Caco-2 (cell line): ENCODE results near the gene ARG2. TPM values are rescaled to one million over a fixed set of nuclear protein-coding genes. Genes with fewer than 3 reads are reported as not detected.

Experiments
- BruUV-seq: library from RNA; stranded (reverse); fragments of 400-500 nt; replicated peaks from 2 replicates; lab custom pipeline; 2021; lab: Mats Ljungman, UMichigan
- CTCF ChIA-PET: fragments of 300-600 bp; sonication (Branson Sonifier 250); formaldehyde crosslinking; loops from one replicate; lab custom pipeline; 2022; ENCODE audit warnings: antibody characterized with exemption; lab: Charles Lee
- POLR2A ChIA-PET: fragments of 300-600 bp; sonication (Branson Sonifier 250); formaldehyde crosslinking; loops from one replicate; lab custom pipeline; 2022; ENCODE audit warnings: antibody characterized with exemption; lab: Charles Lee
- DNase-seq, 2 experiments: peaks; one replicate each; pipeline versions ENCODE4 v3.0.0 to v3.0.0-alpha.2; 2020 to 2022
- H3K27me3 ChIP-seq: replicated peaks from 2 replicates; pipeline ENCODE4 v1.6.0; 2011; ENCODE audit warnings: low read length; ENCODE audit not compliant: control insufficient read depth, insufficient read depth
- H3K36me3 ChIP-seq: 2 replicates; pipeline ENCODE4 v1.5.1; 2011; ENCODE audit warnings: low read length; ENCODE audit not compliant: control insufficient read depth, insufficient read depth
- H3K4me1 ChIP-seq: fragments of 250-450 bp; sonication (Bioruptor Pico); 2 replicates; pipeline ENCODE4 v1.5.1; 2020; ENCODE audit warnings: mild to moderate bottlenecking
- H3K4me3 ChIP-seq: 2 replicates; pipeline ENCODE4 v1.5.1; 2011; ENCODE audit warnings: low read depth, mild to moderate bottlenecking, control low read depth, low read length
- H3K9me3 ChIP-seq: fragments of 250-450 bp; sonication (Bioruptor Pico); 2 replicates; pipeline ENCODE4 v1.5.1; 2020; ENCODE audit warnings: mild to moderate bottlenecking, moderate library complexity
- H3K27ac Mint-ChIP-seq: one replicate; pipeline ENCODE4 v1.8.0; 2022; ENCODE audit warnings: mixed read lengths; ENCODE audit not compliant: unreplicated experiment
- H3K27me3 Mint-ChIP-seq: one replicate; pipeline ENCODE4 v1.8.0; 2022; ENCODE audit warnings: mixed read lengths; ENCODE audit not compliant: insufficient read depth, unreplicated experiment
- H3K36me3 Mint-ChIP-seq: one replicate; pipeline ENCODE4 v1.8.0; 2022; ENCODE audit warnings: mild to moderate bottlenecking, mixed read lengths; ENCODE audit not compliant: insufficient read depth, unreplicated experiment
- H3K4me1 Mint-ChIP-seq: one replicate; pipeline ENCODE4 v1.8.0; 2022; ENCODE audit warnings: low read depth, mixed read lengths; ENCODE audit not compliant: unreplicated experiment
- H3K4me3 Mint-ChIP-seq: one replicate; pipeline ENCODE4 v1.8.0; 2022; ENCODE audit warnings: mild to moderate bottlenecking, moderate library complexity, mixed read lengths; ENCODE audit not compliant: unreplicated experiment
- H3K9me3 Mint-ChIP-seq: one replicate; pipeline ENCODE4 v1.8.0; 2022; ENCODE audit warnings: mixed read lengths; ENCODE audit not compliant: unreplicated experiment
- intact Hi-C: fragments of 100-400 bp; cut with micrococcal nuclease; formaldehyde crosslinking; loops from one replicate; pipeline ENCODE4 v1.10.0; 2022; ENCODE audit not compliant: unreplicated experiment
- total RNA-seq: library from RNA; stranded (reverse); gene quantifications from 2 replicates; pipeline ENCODE4 v1.2.3, GENCODE V29; 2022
- TF ChIP-seq, protein P1 (sequence below), 2 experiments: fragments of 200-600 bp in 1 of 2; IDR thresholded peaks; 1 replicate in 1 of 2; 2 replicates in 1 of 2; pipeline versions ENCODE4 v1.5.1 to v1.8.0; 2011 to 2022; ENCODE audit warnings: antibody characterized with exemption in 1 of 2, control low read depth in 1 of 2, inconsistent platforms in 1 of 2, low read depth in 1 of 2, low read length in 1 of 2, mild to moderate bottlenecking in 1 of 2, moderate library complexity in 1 of 2; ENCODE audit not compliant: insufficient read depth in 1 of 2, severe bottlenecking in 1 of 2, unreplicated experiment in 1 of 2

The ARG2 gene
- total RNA-seq, 1 experiment from 2014 or later: 22.6 TPM

DNA sequence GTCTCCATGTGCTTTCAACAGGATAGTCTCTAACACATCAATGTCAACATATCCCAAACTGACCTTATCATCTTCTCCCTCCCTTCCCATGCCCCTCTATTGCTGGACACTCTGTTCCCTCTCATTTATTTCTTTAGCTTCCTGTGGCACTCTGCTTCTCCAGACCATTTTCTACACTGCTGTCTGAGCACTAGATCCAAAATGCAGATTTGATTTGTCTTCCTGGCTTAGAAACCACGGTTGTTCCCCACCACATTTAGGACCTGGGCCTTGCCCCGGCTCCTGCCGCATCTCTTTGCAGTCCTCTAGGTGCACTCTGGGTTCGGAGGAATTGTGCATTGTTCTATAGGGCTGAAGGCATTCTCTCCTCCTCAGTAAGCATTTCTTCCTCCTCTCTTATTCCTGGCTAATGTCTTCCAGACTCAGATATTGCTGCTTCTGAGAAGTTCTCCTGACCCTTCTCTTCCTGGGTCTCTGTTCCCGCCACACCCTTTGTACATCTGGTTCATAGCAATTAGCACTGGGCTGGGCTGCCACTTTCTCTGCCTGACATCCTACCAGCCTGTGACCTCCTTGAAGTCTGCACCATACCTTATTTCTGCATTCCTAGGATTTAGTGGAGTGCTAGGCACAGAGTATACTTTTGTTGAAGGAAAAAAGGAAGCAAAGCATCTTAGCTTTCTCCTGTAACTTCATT lies 13.9 kb downstream of the ARG2 start:
- POLR2A ChIA-PET: no interaction called here
- Histone ChIP-seq H3K4me3 (no peak overlapping the region), H3K4me1 (no peaks in the 10 kb centered on the region), H3K36me3 (no peaks in the 10 kb centered on the region), H3K9me3 (no peaks in the 10 kb centered on the region), H3K27me3 (no peaks in the 10 kb centered on the region)
- CTCF ChIA-PET: no interaction called here
- TF ChIP-seq, protein P1, sequence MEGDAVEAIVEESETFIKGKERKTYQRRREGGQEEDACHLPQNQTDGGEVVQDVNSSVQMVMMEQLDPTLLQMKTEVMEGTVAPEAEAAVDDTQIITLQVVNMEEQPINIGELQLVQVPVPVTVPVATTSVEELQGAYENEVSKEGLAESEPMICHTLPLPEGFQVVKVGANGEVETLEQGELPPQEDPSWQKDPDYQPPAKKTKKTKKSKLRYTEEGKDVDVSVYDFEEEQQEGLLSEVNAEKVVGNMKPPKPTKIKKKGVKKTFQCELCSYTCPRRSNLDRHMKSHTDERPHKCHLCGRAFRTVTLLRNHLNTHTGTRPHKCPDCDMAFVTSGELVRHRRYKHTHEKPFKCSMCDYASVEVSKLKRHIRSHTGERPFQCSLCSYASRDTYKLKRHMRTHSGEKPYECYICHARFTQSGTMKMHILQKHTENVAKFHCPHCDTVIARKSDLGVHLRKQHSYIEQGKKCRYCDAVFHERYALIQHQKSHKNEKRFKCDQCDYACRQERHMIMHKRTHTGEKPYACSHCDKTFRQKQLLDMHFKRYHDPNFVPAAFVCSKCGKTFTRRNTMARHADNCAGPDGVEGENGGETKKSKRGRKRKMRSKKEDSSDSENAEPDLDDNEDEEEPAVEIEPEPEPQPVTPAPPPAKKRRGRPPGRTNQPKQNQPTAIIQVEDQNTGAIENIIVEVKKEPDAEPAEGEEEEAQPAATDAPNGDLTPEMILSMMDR (IDR thresholded peaks at IDR 0.05; ENCODE audit: insufficient read depth in 1 of 2, low read depth in 1 of 2, low read length in 1 of 2, severe bottlenecking in 1 of 2, unreplicated experiment in 1 of 2): no peak
- no peak for DNase-seq
- H3K36me3 Mint-ChIP-seq: no peaks in the 10 kb centered on the region
- no peak overlapping the region for H3K4me3 Mint-ChIP-seq
- no peaks in the 10 kb centered on the region for H3K27me3 Mint-ChIP-seq
- no peak overlapping the region for H3K27ac Mint-ChIP-seq
- no TSS peak for BruUV-seq
- intact Hi-C loops: no loop called here
- no peaks in the 10 kb centered on the region for H3K9me3 Mint-ChIP-seq
- no peaks in the 10 kb centered on the region for H3K4me1 Mint-ChIP-seq

- Mint-ChIP-seq H3K4me3 (no peak overlapping the region), H3K27ac (no peak overlapping the region), H3K36me3 (peaks cover 6% of the 10 kb centered on the region), H3K27me3 (no peaks in the 10 kb centered on the region), H3K4me1 (no peaks in the 10 kb centered on the region), H3K9me3 (no peaks in the 10 kb centered on the region)
- no peaks in the 10 kb centered on the region for H3K27me3 ChIP-seq
- no peaks in the 10 kb centered on the region for H3K4me1 ChIP-seq
- H3K4me3 ChIP-seq: no peak overlapping the region
- intact Hi-C loops: no loop called here
- DNase-seq: no peak
- TF ChIP-seq, protein P1 (IDR thresholded peaks at IDR 0.05; ENCODE audit: insufficient read depth in 1 of 2, low read depth in 1 of 2, low read length in 1 of 2, severe bottlenecking in 1 of 2, unreplicated experiment in 1 of 2): no peak
- H3K36me3 ChIP-seq: no peaks in the 10 kb centered on the region
- BruUV-seq: no TSS peak
- no peaks in the 10 kb centered on the region for H3K9me3 ChIP-seq
- ChIA-PET POLR2A (no interaction called here), CTCF (interaction anchor here (1.0 kb wide), 1 partner anchor 68 kb away, joined by 3 read pairs; no protein-coding TSS in a partner anchor)
Observed at GRCh38 chr14:67636361-67636919, 16.7 kb downstream of the ARG2 start.

DNA sequence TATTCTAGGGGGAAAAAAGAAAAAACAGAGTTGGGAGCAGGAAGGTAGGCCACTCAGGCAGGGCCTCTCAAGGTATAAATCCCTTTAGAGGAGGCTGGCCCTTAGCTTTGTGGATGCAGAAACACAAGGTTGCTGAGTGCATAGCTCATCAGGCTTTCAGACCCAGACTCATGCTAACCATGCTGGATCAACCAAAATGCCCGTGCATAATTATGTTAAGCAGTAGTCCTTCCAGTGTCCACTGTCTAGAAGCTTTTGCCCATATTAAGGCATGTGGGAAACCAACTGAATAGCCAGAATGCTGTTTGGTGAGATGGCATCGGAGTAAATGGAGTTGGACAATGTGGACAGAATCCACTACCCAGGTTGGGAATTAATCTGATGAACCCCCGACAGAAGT lies 18.9 kb downstream of the ARG2 start:
- no peaks in the 10 kb centered on the region for H3K27me3 ChIP-seq
- CTCF ChIA-PET: no interaction called here
- Mint-ChIP-seq H3K27me3 (no peaks in the 10 kb centered on the region), H3K27ac (no peak overlapping the region), H3K4me3 (no peak overlapping the region), H3K9me3 (no peaks in the 10 kb centered on the region), H3K4me1 (no peaks in the 10 kb centered on the region), H3K36me3 (peaks cover 6% of the 10 kb centered on the region)
- BruUV-seq: no TSS peak
- intact Hi-C loops: no loop called here
- H3K4me3 ChIP-seq: no peak overlapping the region
- H3K4me1 ChIP-seq: no peaks in the 10 kb centered on the region
- POLR2A ChIA-PET: no interaction called here
- TF ChIP-seq, protein P1 (IDR thresholded peaks at IDR 0.05; ENCODE audit: insufficient read depth in 1 of 2, low read depth in 1 of 2, low read length in 1 of 2, severe bottlenecking in 1 of 2, unreplicated experiment in 1 of 2): no peak
- no peaks in the 10 kb centered on the region for H3K36me3 ChIP-seq
- DNase-seq: no peak
- no peaks in the 10 kb centered on the region for H3K9me3 ChIP-seq
